GM12878 (cell line): ENCODE data around the gene MAN2A1.

Experiments used
- BMI1 ChIP-seq: fragments of 450-650 bp; IDR thresholded peaks from 2 replicates; pipeline ENCODE4 v1.6.1; 2016; ENCODE audit warnings: mild to moderate bottlenecking, moderate library complexity, borderline replicate concordance
- CTCF ChIP-seq, 3 experiments: IDR thresholded peaks in 2 of 3; conservative IDR thresholded peaks in 1 of 3; 2 replicates each; pipeline ENCODE4 v1.5.1; 2011; ENCODE audit warnings: low read depth in 3 of 3, low read length in 3 of 3, mild to moderate bottlenecking in 3 of 3, control low read depth in 2 of 3, moderate library complexity in 2 of 3, inconsistent platforms in 1 of 3, mixed read lengths in 1 of 3; ENCODE audit not compliant: control insufficient read depth in 2 of 3, insufficient read depth in 1 of 3; ENCODE audit errors: extremely low read depth in 1 of 3
- ESRRA ChIP-seq: IDR thresholded peaks from 2 replicates; pipeline ENCODE4 v1.6.1; 2012; ENCODE audit warnings: mild to moderate bottlenecking, low read length, improper control_type of control experiment
- FOS ChIP-seq: IDR thresholded peaks from 3 replicates; pipeline ENCODE4 v1.6.1; 2011; ENCODE audit warnings: borderline replicate concordance; ENCODE audit not compliant: insufficient read length; ENCODE audit errors: extremely low read depth
- HSF1 ChIP-seq: fragments of 150-350 bp; IDR thresholded peaks from 2 replicates; pipeline ENCODE4 v1.6.1; 2014; ENCODE audit warnings: mild to moderate bottlenecking, low read depth, low read length
- MYC ChIP-seq: IDR thresholded peaks from 2 replicates; pipeline ENCODE4 v1.6.1; 2011; ENCODE audit warnings: mild to moderate bottlenecking, low read length, moderate library complexity, inconsistent platforms; ENCODE audit not compliant: insufficient read depth, insufficient replicate concordance, insufficient read length, severe bottlenecking
- NR2C1 ChIP-seq: fragments of 450-650 bp; IDR thresholded peaks from 2 replicates; pipeline ENCODE4 v1.6.1; 2017; ENCODE audit warnings: antibody characterized with exemption, mild to moderate bottlenecking, moderate library complexity
- RAD21 ChIP-seq: IDR thresholded peaks from 2 replicates; pipeline ENCODE4 v1.6.1; 2011; ENCODE audit warnings: mild to moderate bottlenecking, low read depth, low read length, moderate library complexity; ENCODE audit not compliant: insufficient read depth
- RCOR1 ChIP-seq: conservative IDR thresholded peaks from 2 replicates; pipeline ENCODE4 v1.6.1; 2012; ENCODE audit warnings: low read depth, low read length, improper control_type of control experiment
- SREBF2 ChIP-seq: IDR thresholded peaks from 2 replicates; pipeline ENCODE4 v1.6.1; 2012; ENCODE audit warnings: mild to moderate bottlenecking, low read length
- ZNF687 ChIP-seq: fragments of 450-650 bp; IDR thresholded peaks from 2 replicates; pipeline ENCODE4 v1.6.1; 2017; ENCODE audit warnings: mild to moderate bottlenecking, moderate library complexity

GRCh38 chr5:109837231-109837861 is 147.6 kb downstream of the MAN2A1 start:
- TF ChIP-seq CTCF (IDR thresholded peaks at IDR 0.05 in 2 of 3, conservative IDR thresholded peaks at IDR 0.05 in 1 of 3; ENCODE audit: control insufficient read depth in 2 of 3, extremely low read depth in 1 of 3, insufficient read depth in 1 of 3, low read depth in 3 of 3, low read length in 3 of 3) = no peak
- no peak for TF ChIP-seq BMI1
- no peak for TF ChIP-seq FOS
- no peak for TF ChIP-seq NR2C1
- TF ChIP-seq ZNF687 = no peak
- TF ChIP-seq ESRRA = no peak
- TF ChIP-seq MYC = no peak
- TF ChIP-seq HSF1 = no peak
- no peak for TF ChIP-seq SREBF2
- TF ChIP-seq RCOR1 = no peak
- TF ChIP-seq RAD21 = no peak
